ENCODE measurements around the gene USP9X. TPM values are rescaled to one million over a fixed set of nuclear protein-coding genes. Genes with fewer than 3 reads are reported as not detected.

Gene USP9X
- total and polyA plus RNA-seq, 2 of the 8 experiments (the other 6 are each of a cell fraction or from before 2014, with no cell fraction given) = 79.2 to 300 TPM

DNA sequence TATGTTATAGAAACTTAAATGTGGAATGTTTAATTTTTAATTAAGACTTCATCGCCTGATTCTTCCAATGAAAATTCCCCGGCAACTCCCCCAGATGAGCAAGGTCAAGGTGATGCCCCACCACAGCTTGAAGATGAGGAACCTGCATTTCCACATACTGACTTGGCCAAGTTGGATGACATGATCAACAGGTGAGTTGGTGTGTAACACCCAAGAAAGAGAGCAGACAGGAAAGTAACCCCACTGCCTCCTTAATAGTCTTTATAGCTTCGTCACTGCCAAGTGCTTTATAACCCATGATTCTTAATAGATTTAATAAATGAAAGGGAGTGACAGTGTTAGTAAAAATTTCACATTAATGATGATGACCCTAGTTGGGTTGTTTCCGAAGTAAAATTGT is 43.7 kb downstream of the USP9X start:
- Histone ChIP-seq H3K79me1 (ENCODE audit: low read depth, low read length) (no peaks in the 10 kb centered on the region), H4K8ac (ENCODE audit: extremely low read depth, insufficient read depth, low read length) (no peak overlapping the region), H4K5ac (ENCODE audit: insufficient read length, low read depth, low read length) (no peak overlapping the region), H2BK5ac (ENCODE audit: low read depth, low read length) (no peak overlapping the region), H3K27ac (ENCODE audit: low read depth, low read length) (no peak overlapping the region), H4K20me1 (replicated peaks in 1 of 2; ENCODE audit: control insufficient read depth in 1 of 2, insufficient read depth in 2 of 2, low read length in 2 of 2) (peaks cover 2 to 5% of the 10 kb centered on the region in 2 experiments), H3K36me3 (ENCODE audit: control insufficient read depth in 2 of 4, insufficient read depth in 4 of 4, low read length in 3 of 4) (peaks cover 3 to 81% (median 27%) of the 10 kb centered on the region in 4 experiments), H2AFZ (ENCODE audit: low read length) (no peak overlapping the region), H3K23ac (ENCODE audit: insufficient read length) (no peak overlapping the region), H3K4me2 (ENCODE audit: insufficient read depth in 1 of 2, low read depth in 2 of 2, low read length in 2 of 2) (no peak overlapping the region), H3K27me3 (replicated peaks in 1 of 4; ENCODE audit: control insufficient read depth in 3 of 4, extremely low read depth in 1 of 4, insufficient read depth in 3 of 4, low read length in 3 of 4) (no peaks in the 10 kb centered on the region), H3K18ac (ENCODE audit: extremely low read depth, low read length) (no peak overlapping the region), H2BK15ac (ENCODE audit: low read length) (no peak overlapping the region), H3K4ac (replicated peaks; ENCODE audit: insufficient read length, low read depth, low read length) (no peak overlapping the region), H3K23me2 (ENCODE audit: low read depth, low read length) (no peaks in the 10 kb centered on the region; the same call in 1 of the 2 replicates), H3K9me3 (ENCODE audit: insufficient read depth in 2 of 2, low read depth in 1 of 2, low read length in 1 of 2) (no peaks in the 10 kb centered on the region), H4K91ac (replicated peaks; ENCODE audit: insufficient read length, low read length) (no peak overlapping the region), H3K79me2 (ENCODE audit: control insufficient read depth in 1 of 2, insufficient read depth in 2 of 2, low read length in 2 of 2) (peaks cover 0 to 96% of the 10 kb centered on the region in 2 experiments; a peak in 3 of 4 replicates), H3K14ac (ENCODE audit: insufficient read length) (no peak overlapping the region), H3K4me1 (replicated peaks in 1 of 4; ENCODE audit: control insufficient read depth in 3 of 4, insufficient read depth in 4 of 4, low read length in 3 of 4) (no peaks in the 10 kb centered on the region), H2BK12ac (ENCODE audit: low read depth, low read length) (no peak overlapping the region), H3K56ac (replicated peaks; ENCODE audit: insufficient read length, low read depth, low read length) (no peak overlapping the region), H2BK20ac (ENCODE audit: low read length) (no peak overlapping the region), H2BK120ac (replicated peaks; ENCODE audit: low read depth, low read length) (no peak overlapping the region), H3K4me3 (ENCODE audit: extremely low read depth in 1 of 4, insufficient read depth in 2 of 4, low read depth in 3 of 4, low read length in 4 of 4) (no peak overlapping the region), H2AK5ac (ENCODE audit: low read depth, low read length) (no peak overlapping the region), H3K9ac (replicated peaks in 1 of 4; ENCODE audit: extremely low read depth in 1 of 4, low read depth in 3 of 4, low read length in 3 of 4) (no peak overlapping the region)
- DNase-seq (ENCODE audit: low read depth in 1 of 2, low spot score in 2 of 2) (no peak), FAIRE-seq (no peak)
- 96% methylated on average over 4 of the region's 4 CpGs; no CpG with 5 or more reads in 1 of the 2 experiments for WGBS, 2 experiments (ENCODE audit: extremely low coverage in 1 of 2, insufficient coverage in 1 of 2, insufficient read length in 1 of 2, insufficient replicate concordance in 2 of 2, low coverage in 1 of 2, low lambda C conversion rate in 2 of 2, missing lambda C conversion rate in 1 of 2)
- ChIA-PET CTCF (ENCODE audit: partially characterized antibody) (no interaction called here), POLR2A (ENCODE audit: partially characterized antibody) (no interaction called here)
- no peak for TF ChIP-seq EZH2 (IDR thresholded peaks at IDR 0.05; ENCODE audit: low read depth, low read length, severe bottlenecking)
- no peak for TF ChIP-seq POLR2A (IDR thresholded peaks at IDR 0.05; ENCODE audit: control extremely low read depth in 1 of 2, low read depth in 2 of 2, low read length in 2 of 2)
- no peak for TF ChIP-seq CTCF (IDR thresholded peaks at IDR 0.05; ENCODE audit: control extremely low read depth in 1 of 3, insufficient read depth in 1 of 3, low read depth in 1 of 3, low read length in 3 of 3)
- TF ChIP-seq NANOG (IDR thresholded peaks at IDR 0.05; ENCODE audit: insufficient read depth, low read depth, low read length, poor library complexity, severe bottlenecking) = no peak
- TF ChIP-seq SIX5 (IDR thresholded peaks at IDR 0.05; ENCODE audit: low read depth, low read length) = no peak

All from H1 (cell line).